Stimulated activated CD4-positive, alpha-beta T cell treated with anti-CD3 and anti-CD28 coated beads, Interleukin-15, amount 100 ng/mL, for 1 hour (primary cell): ENCODE data around the gene CREB3L1.

Experiments
- DNase-seq, 2 donors: peaks; one replicate each; pipeline ENCODE4 v3.0.0-alpha.2; 2020; ENCODE audit warnings: low read depth in 1 of 2, low spot score in 1 of 2

Gene CREB3L1

GRCh38 chr11:46272816-46273427, 4.5 kb upstream of the CREB3L1 start:
- DNase-seq = no peak

- no peak for DNase-seq
Observed at GRCh38 chr11:46273511-46274205, 3.8 kb upstream of the CREB3L1 start.

GRCh38 chr11:46275964-46276641, 1.4 kb upstream of the CREB3L1 start:
- DNase-seq = no peak

- no peak for DNase-seq
Observed at GRCh38 chr11:46277313-46277621, 195 bp upstream of the CREB3L1 start.

GRCh38 chr11:46278387-46279125, 1.1 kb downstream of the CREB3L1 start:
- DNase-seq = peak in 1 of 2 donors; percentile 29

DNA sequence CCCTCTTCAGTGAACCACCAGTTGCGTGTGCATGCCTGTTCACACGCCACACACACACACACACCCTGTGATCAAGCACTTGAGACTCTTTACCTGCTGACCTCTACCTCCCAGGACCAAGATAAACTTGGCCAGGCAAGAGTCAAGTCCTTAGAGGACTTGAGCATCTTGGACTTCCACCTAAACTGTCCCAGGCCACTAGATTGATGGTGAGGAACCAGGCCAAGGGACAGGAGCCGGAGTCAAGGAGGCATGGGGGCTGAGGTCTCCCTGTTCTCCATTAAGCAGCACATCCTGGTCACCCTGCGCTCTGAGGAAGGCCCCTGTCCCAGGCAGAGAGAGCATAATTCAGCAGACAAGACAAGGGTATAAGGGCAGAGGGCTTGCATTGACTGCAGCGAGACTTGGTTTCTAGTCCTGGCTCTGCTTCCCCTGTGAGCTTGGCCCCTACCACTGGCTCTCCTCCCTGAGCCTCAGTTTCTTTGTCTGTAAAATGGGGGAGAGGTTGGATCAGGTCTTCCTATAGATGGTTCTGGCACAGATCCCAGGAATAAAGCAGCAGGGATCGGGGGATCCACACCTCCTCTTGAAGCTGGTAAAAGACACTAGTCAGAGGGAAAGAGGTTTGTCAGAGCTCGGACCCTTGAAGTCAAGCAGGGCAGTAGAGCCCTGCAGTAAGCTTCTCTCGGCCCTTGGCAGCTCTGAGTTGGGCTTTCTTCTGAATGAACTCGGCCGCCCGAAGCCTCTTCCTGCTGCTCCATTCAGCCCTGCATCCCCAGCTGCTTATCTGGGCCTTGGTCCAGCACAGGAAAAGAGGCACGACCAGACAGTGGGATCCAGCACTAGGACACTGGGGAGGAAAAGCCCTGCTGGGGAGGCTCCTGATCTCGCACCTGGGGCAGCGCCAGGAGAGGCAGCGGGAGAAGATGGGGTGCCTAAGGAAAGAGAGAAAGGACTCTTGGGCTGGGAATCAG, 2.0 kb downstream of the CREB3L1 start:
- no peak for DNase-seq

GRCh38 chr11:46280706-46281105, 3.2 kb downstream of the CREB3L1 start:
- DNase-seq = no peak

- no peak for DNase-seq
Observed at GRCh38 chr11:46281371-46281831, 3.9 kb downstream of the CREB3L1 start.

- no peak for DNase-seq
Observed at GRCh38 chr11:46285173-46285572, 7.7 kb downstream of the CREB3L1 start.

DNA sequence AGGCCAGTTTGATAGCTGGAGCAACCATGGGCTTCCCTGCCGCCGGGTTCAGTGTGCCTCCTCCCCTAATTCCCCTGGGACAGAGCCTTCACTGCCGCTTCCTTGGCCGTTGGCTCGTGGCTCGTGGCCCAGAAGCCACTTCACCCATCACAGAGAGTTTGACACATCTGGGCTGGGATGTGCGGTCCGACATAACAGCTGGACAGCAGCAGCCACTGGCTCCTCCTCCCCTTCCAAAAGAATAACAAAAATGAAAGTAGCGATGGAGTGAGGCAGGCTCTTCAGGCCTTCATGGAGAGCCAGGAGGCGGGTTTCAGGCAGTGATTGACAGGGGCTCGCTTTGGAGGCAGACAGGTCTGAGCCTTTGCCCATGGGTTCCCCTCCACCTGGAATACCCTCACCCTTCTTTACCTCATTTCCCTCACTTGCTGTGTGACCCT, 8.2 kb downstream of the CREB3L1 start:
- no peak for DNase-seq

DNA sequence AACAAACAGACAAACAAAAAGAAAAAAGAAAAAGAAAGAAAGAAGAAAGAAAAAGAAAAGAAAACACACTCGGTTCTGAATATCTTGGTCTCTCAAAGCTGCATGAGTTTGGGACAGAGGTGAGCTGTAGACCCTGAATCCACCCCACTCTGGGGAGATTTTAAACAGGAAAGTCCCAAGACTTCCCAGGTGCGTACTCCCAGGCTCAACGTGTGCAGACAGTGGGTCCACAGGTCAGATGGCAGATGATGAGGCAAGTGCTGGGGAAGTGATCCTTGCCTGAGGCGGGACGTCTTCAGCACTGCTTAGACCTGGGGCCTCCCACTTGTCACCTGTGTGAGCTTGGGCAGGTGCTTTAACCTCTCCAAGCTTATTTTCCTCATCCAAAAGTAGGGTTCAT, 9.3 kb downstream of the CREB3L1 start:
- no peak for DNase-seq

GRCh38 chr11:46288451-46288850, 11.0 kb downstream of the CREB3L1 start:
- no peak for DNase-seq

- no peak for DNase-seq
Observed at GRCh38 chr11:46290011-46290410, 12.5 kb downstream of the CREB3L1 start.

GRCh38 chr11:46290598-46291309, 13.3 kb downstream of the CREB3L1 start:
- DNase-seq = no peak

- DNase-seq = no peak
Observed at GRCh38 chr11:46291441-46292150, 14.1 kb downstream of the CREB3L1 start.

GRCh38 chr11:46293066-46293465, 15.6 kb downstream of the CREB3L1 start:
- no peak for DNase-seq

GRCh38 chr11:46293641-46294103, 16.2 kb downstream of the CREB3L1 start:
- DNase-seq = no peak

DNA sequence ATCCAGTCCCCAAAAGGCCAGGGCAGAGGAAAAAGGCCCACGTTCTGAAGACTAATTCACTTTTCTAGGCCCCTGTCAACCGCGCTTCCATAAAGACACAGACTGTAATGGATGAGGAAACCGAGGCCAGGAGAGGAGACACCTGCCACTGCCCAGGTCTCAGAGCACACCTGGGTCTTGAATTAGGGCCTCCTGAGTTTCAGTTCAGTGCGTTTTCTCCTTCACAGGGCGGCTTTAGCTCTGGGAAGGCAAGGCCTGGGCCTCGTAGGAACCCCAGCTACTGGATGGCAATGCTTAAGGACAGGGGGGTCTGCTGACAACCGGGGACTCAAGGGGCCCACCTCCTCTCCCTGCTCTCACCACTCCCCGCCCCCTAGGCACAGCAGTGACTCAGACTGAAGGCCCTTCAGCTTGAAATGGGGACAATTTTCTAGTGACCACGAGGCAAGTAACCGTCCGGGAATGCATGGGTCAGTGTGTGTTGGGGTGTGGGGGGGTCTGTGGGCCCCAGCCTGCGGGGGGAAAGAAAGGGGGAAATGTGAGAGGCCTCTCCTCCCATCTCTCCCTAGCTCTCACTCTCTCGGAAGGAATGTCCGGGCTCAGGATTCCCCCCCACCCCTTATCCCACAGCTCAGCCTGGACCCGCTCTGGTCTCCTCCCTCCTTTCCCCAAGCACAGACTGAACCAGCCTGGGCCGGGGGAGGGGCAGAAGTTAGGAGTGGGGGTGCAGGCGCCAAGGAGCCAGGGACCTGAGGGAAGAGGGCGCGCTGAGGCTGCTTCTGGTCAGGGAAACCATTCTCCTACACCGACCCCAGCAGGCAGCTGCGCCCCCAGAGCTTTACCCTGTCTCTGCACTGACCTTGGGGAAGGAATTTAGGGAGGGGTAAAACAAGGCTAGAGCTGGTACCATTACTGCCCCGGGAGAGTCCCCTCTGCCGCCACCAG, 17.2 kb downstream of the CREB3L1 start:
- no peak for DNase-seq
